ENCODE measurements around the gene FICD.

The FICD gene

GRCh38 chr12:108502922-108503321 lies 12.2 kb upstream of the FICD start:
- DNase-seq (ENCODE audit: low read depth in 3 of 3) = no peak

DNA sequence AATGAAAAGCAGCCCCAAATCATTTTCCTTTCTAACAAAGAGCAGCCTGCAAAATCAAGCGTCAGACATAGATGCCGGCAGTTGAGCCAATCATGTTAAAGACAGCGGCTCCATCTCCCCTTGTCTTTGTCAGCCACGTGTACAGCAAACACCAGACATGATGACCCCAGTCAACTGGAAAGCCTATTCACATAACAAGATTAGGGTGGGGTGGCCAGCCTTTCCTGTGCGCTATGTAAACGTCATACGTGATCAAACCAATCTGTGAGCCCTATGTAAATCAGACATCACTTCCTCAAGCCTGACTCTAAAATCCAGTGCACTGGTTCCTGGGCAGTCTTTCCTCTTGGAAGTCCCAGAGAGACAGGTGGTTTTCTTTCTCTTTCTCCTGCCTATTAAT lies 9.9 kb upstream of the FICD start:
- DNase-seq (ENCODE audit: low read depth in 3 of 3) = no peak

DNA sequence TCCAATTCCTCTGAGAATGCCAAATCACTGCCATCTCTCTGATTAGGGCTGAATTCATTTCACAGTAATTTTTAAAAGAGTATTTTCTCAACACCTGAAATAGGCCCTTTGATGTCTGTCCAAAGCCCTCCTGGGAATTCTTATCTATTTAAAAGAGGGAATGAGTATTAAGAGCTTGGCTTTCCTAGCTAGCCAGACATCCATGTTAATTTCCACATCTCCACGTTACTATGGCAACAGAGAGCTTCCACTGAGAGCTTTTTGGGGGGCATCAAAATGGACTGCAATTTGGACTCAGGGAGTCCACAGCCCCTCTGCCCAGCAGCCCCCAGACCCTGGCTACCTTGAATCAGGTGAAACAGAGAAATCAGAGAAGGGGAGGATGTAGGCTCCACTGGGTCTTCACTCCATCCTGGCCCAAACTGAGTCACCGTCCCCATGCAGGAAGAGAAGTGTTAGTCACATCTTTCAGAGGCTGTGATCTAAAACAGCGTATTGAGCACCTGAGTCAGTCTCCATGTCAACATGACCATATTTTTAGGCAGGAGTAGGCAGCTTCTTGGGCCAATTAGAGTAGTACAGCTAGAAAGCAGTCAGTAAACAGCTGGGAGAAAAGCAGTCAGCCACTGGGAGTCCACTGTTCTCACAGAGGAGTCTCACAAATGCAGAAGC lies 7.0 kb upstream of the FICD start:
- DNase-seq (ENCODE audit: low read depth in 3 of 3) = no peak

DNA sequence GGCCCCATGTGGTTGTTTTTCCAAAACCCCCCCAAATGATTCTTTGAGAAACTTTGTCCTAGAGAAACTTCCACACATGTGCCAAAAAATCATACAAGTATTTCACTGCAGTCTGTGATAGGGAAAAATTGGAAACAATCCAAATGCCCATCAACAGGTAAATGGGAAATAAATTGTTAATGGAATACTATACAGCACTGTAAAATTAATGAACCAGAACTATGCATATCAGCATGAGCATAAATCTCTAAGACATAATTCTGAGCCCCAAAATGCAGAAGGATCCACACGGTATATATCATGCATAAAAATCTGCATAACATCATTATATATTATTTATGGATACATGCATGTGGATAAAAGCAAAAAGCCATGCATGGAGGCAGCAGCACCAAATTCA lies 5.3 kb upstream of the FICD start:
- no peak for DNase-seq (ENCODE audit: low read depth in 3 of 3)

DNA sequence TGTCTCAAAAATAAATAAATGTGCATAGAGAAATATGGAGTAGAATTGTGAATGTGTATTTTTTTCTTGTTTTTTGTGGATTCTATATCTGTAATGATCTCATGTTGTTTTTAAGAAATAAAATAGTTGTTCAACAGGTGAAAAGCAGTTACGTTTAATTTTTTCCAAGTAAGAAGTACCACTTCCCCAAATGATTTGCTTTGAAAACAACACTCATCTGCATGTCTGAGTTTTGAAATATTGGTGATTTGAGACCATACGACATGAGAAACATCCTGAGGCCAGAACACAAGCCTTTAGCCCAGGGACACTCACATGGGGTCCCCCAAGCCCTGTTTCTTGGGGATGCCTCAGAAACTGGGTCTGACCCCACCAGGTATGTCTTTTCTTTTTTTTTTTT lies 4.2 kb upstream of the FICD start:
- no peak for DNase-seq (ENCODE audit: low read depth in 3 of 3)

DNA sequence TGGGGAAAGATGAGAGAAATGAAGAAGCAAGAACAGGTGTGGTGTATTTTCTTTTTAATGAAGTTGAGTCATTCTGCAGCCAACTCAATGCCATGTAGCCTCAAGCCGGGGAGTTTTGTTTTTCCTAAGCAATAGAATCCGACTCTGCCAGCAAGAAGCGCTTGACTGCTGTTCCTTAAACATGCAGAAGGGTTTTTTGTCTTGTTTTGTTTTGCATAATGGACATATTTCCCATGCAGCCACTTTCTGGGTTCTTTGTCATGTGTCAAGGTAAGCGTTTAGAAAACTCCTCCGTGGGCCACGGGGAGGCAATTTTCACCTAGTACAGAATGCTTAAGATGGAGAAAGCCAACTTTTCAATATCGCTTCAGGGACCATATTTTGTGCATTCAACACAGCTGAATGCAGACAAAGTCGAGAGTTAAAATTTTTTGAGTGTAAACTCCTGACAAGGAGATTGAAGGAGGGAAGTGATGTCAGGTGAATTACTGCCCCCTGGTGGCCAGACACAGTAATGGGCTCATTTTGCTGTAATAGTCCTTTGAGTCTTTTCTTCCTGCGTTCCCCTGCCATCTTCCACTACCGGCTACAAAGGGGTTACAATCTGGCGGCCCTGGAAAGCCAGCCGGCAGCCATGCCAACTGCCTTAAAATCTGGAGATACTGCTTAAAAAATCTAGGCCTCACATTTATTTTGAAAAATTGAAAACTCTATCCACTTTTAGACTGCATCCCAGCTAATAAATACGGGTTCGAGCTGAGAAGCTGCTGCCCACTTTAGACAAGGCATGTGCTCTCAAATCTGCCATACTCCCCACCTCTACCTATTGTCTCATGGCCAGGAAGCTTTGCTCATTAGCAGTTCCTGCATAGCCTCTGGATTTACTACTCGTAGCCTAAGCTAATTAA lies 3.2 kb upstream of the FICD start:
- DNase-seq (ENCODE audit: low read depth in 3 of 3) = peak; percentile 56 to 63 (median 57)

DNA sequence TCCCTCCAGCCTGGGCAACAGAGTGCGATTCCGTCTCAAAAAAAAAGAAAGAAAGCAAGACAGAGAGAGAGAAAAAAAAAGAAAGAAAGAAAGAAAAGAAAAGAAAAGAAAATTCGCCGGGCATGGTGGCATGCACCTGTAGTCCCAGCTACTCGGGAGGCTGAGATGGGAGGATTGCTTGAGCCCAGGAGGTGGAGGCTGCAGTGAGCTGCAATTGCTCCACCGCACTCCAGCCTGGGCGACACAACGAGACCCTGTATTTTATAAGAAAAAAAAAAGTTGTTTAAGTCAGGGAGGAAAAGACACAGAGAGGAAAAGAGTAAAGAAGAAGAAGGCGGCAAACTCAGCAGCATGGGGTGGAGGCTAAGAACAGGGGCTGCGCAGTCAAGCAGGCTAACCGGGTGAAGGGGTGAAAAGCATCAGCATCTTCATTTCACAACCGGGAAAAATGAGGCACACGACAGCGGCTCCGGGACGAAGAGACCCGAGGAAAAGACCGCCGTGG lies 557 bp upstream of the FICD start:
- DNase-seq (ENCODE audit: low read depth in 3 of 3) = no peak

DNA sequence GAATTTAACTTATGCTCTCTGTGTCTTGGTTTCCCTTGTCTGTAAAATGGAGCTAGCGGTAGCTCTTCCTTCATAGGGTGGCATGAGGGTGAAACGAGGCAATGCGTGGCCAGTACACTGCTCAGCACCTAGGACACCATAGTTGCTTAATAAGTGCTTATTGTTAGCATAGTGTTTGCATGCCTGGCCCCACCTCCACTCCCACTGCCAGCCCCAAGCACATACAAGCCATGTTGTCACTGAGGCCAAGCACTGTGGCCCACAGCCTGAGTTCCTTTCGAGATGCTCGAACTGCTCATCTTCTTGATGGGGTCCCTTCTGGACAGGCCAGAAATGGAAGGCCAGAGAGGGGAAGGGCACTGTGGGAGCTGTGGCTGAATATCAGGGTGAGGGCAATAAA lies 839 bp downstream of the FICD start:
- no peak for DNase-seq (ENCODE audit: low read depth in 3 of 3)

DNA sequence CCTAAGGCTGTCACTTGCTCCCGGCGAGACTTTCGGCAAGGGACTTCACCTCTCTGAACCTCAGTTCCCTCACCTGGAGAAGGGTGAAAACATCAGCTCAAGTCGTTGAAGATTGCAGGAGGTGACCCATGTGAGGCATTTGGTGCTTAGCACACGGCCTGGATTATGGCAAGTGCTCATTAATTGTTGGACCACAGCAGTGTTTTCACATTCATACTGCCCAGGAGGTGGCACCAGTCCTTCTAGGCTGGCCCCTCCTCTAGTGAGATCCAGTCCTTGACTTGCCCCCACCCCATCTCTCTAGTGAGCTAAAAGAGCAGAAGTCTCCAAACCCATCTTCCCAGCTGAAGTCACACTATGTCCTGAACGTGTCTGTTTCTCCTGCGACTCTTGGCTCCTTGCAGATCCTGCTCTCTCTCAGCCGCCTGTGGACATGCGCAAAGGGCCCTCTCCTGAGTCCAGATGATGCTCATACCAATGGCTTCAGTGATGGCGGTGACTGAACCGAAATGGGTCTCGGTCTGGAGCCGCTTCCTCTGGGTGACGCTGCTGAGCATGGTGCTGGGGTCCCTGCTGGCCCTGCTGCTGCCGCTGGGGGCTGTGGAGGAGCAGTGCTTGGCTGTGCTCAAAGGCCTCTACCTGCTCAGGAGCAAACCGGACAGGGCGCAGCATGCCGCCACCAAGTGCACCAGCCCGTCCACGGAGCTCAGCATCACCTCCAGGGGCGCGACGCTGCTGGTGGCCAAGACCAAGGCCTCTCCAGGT lies 1.6 kb downstream of the FICD start:
- no peak for DNase-seq (ENCODE audit: low read depth in 3 of 3)

GRCh38 chr12:108517288-108518100 lies 2.4 kb downstream of the FICD start:
- no peak for DNase-seq (ENCODE audit: low read depth in 3 of 3)

DNA sequence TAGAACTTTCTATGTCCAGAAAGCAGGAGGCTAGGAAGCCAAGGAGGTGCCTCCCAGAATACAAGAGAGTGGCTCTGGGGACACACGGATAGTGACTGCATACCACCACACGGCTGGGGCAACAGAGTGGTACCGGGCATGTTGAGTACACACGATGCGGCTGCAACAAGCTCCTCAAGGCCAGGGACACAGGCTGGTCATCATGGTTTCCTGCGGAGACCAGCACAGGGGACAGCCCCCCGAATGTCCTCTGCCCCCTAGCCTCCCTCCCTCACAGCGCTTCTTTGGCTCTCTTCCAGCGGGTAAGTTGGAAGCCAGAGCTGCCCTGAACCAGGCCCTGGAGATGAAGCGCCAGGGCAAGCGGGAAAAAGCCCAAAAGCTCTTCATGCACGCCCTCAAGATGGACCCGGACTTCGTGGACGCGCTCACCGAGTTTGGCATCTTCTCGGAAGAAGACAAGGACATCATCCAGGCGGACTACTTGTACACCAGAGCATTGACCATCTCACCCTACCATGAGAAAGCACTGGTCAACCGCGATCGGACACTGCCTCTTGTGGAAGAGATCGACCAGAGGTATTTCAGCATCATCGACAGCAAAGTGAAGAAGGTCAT lies 3.1 kb downstream of the FICD start:
- no peak for DNase-seq (ENCODE audit: low read depth in 3 of 3)

- DNase-seq (ENCODE audit: low read depth in 3 of 3) = no peak
Observed at GRCh38 chr12:108518716-108519496, 3.8 kb downstream of the FICD start.

DNA sequence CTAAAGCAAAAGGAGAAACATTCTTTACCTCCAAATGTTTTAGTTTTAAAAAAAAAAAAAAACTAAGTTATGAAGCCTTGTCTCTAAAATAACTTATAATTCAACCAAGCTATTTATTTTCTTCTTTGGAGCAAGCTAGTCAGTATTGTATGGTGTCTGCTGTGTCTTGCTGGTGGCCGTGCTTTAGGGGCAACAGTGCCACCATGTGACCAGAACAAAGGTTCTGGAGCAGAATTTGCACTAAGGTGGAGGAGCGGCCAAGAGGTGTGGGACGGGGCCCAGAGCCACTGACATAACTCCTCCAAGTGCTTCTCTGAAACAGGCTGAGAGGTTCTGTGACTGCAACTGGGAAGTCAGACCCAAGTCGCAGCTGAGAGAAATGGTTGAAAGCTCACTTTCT lies 4.5 kb downstream of the FICD start:
- no peak for DNase-seq (ENCODE audit: low read depth in 3 of 3)

GRCh38 chr12:108523365-108523764 lies 8.3 kb downstream of the FICD start:
- no peak for DNase-seq (ENCODE audit: low read depth in 3 of 3)

DNA sequence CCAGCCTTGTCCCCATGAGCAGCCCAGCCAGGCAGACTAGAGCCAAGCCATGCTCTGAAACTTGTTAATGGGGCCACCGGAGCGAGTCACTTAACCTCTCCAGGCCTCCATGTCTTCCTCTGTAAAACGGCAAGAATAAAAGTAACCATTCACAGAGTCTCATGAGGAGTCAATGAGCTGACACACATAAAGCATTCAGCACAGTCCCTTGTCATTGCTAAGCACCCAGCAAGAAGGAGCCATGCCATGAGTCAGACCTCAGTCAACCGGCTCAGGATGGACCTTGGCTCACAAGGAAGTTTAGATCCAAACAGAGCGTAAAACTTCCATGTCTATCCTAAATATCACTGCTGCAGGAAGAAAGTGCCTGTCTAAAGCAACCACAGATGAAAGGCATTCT lies 10.6 kb downstream of the FICD start:
- no peak for DNase-seq (ENCODE audit: low read depth in 3 of 3)

- DNase-seq (ENCODE audit: low read depth in 3 of 3) = no peak
Observed at GRCh38 chr12:108526482-108527165, 11.5 kb downstream of the FICD start.

GRCh38 chr12:108527166-108527496 lies 12.1 kb downstream of the FICD start:
- DNase-seq (ENCODE audit: low read depth in 3 of 3) = no peak

- DNase-seq (ENCODE audit: low read depth in 3 of 3) = no peak
Observed at GRCh38 chr12:108530161-108530560, 15.1 kb downstream of the FICD start.

DNA sequence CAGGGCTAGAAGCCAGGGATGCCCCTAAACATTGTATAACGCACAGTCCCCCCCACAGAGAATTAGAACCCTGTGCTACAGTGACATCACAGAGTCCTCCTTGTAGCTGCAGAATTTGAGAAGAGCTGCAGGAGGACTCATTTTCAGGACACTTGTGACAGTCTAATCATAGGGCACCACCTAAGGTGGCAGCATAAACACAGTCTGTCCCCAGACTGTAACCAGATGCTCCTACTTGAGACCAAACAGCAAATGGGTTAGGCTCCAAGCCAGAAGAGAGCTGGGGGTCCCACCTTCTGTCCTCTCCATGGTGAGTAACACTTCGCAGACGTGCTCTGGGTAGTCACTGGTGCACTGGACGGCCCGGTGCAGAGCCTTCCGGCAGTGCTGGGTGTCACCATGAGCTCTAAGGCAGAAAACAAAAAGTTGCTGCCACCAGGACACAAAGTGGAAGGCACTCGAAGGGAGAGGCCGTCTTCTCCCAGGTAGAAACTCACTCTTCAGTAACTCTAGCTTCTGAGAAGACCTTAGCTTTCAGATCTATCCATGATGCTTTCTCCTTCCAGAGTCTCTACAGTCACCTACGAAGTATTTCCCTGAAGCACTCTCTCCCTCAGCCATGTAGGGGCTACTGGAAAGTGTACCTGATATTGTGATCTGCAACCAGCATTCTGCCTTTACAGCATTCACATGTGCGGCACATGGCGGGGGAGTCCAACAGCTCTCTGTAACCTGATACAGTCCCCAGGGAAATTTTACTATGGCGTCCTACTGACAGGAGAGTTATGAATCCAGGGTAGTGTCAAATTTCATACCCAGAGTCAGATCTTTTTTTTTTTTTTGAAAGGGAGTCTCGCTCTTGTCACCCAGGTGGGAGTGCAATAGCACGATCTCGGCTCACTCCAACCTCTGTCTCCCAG lies 17.1 kb downstream of the FICD start:
- DNase-seq (ENCODE audit: low read depth in 3 of 3) = no peak

Measured in stimulated activated CD4-positive, alpha-beta T cell treated with anti-CD3 and anti-CD28 coated beads, TNF-alpha, amount 100 ng/mL, for 4 hours (primary cell).